DMS79 treated with DMSO at 0.1 percent for 48 hours (cell line): ENCODE results near the gene PTPRT.
"Not testable (repeated sequence)": the region's sequence is repeated elsewhere in the genome, so short reads cannot be mapped to it uniquely, and the experiment has no call there.

Experiments used
- DNase-seq: peaks from one replicate; lab custom pipeline; 2025; lab: John Stamatoyannopoulos, UW

Gene PTPRT

GRCh38 chr20:43187476-43188233 is 2.1 kb downstream of the PTPRT start:
- peak; percentile 46 for DNase-seq

GRCh38 chr20:43186312-43186711 is 3.4 kb downstream of the PTPRT start:
- DNase-seq: no peak

- DNase-seq: no peak
These were observed 3.8 kb downstream of the PTPRT start for GRCh38 chr20:43185901-43186300.

- no peak for DNase-seq
These were observed 6.1 kb downstream of the PTPRT start for GRCh38 chr20:43183536-43184070.

- DNase-seq: no peak
These were observed 11.6 kb downstream of the PTPRT start for GRCh38 chr20:43178080-43178479.

DNA sequence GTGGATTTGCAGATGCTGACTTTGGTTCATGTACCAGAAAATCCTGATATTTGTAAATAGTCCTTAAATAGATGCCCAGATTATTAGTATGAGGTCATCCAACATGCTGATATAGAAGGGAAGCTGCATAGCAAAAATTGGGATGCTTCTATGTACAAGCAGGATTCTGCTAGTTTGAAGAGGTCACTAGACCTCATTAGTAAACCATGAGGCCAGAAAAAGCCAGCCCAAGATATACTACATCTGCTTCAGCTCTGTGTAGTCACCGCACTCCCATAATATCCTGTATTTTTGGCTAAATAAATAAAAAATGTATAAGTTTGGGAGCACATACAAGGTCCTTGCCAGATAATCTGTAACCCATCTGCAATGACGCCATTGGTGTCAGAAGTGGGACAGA is 13.0 kb downstream of the PTPRT start:
- DNase-seq: no peak

DNA sequence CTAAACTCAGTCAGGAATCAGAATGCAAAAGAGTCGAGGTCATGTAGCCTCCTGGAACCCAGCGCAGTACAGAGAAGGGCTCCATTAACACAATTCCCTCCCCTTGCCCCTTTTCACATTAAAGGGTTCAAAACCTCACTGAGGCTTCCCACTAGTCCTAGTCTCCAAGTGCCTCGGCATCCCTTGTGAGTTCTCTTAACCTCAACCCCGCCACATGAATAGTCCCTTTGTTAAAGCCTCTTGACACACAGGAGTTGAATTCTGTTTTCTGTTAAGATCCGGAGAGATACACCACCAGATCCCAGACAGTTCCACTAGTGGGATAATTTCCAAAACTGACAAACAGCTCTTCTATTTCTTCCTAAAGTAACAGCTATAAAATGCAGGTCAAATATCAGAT is 17.8 kb downstream of the PTPRT start:
- no peak for DNase-seq

GRCh38 chr20:43170771-43171170 is 18.9 kb downstream of the PTPRT start:
- DNase-seq: no peak

GRCh38 chr20:43167615-43168014 is 22.1 kb downstream of the PTPRT start:
- DNase-seq: no peak

DNA sequence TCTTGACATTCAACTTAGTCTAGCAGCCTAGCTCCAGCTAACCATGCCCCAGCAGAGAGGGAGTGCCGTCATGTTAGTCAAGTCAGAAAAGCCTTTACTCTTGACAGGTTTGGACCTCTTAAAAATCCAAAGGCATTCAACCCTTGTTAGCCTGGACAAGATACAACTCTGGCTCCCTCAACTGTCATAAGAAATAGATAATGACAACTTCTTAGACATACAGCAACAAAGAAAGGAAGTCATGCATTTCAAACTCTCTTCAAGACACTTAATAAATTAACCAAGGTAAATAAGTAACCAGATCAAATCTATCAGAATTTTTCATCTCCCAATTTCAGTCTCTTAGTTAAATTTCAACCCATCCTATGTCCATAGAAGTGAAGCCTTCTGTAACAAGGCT is 22.7 kb downstream of the PTPRT start:
- no peak for DNase-seq

DNA sequence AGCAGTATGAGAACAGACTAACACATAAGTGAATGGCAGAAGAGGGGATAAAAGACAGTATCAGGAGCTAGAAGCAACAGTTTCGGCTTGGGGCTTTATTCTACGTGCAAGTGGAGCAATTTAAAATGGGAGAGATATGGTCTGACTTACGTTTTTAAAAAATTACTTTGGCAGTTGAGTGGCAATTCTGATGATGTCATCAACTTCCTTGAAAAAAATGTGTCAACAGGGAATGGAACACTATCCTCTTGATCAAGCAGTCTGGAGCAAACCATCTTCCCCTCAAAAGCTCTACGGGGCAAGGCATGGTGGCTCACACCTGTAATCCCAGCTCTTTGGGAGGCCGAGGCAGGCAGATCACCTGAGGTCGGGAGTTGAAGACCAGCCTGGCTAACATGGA is 24.1 kb downstream of the PTPRT start:
- DNase-seq: no peak

- not testable (repeated sequence) for DNase-seq
These were observed 25.0 kb downstream of the PTPRT start for GRCh38 chr20:43164736-43165135.

DNA sequence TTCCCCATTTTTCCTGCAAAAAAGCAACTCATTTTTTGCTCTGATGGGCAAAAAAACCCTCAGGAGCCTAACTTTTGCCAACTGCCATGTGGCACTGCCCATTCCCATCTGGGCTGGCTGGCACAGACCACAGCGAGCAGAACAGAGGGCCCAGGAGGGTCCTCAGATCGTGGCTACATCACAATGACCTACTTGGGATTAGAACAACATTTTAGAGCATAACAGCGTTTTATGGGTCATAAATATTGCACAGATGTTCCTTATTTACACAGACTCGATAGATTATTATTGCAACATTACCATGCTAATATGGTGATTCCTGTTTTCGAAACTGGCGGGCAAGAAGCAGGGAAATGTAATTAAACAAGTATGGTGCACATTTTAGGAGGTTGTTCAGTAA is 28.0 kb downstream of the PTPRT start:
- peak; percentile 16 for DNase-seq

- no peak for DNase-seq
These were observed 28.8 kb downstream of the PTPRT start for GRCh38 chr20:43160941-43161340.

GRCh38 chr20:43159994-43160393 is 29.7 kb downstream of the PTPRT start:
- no peak for DNase-seq

DNA sequence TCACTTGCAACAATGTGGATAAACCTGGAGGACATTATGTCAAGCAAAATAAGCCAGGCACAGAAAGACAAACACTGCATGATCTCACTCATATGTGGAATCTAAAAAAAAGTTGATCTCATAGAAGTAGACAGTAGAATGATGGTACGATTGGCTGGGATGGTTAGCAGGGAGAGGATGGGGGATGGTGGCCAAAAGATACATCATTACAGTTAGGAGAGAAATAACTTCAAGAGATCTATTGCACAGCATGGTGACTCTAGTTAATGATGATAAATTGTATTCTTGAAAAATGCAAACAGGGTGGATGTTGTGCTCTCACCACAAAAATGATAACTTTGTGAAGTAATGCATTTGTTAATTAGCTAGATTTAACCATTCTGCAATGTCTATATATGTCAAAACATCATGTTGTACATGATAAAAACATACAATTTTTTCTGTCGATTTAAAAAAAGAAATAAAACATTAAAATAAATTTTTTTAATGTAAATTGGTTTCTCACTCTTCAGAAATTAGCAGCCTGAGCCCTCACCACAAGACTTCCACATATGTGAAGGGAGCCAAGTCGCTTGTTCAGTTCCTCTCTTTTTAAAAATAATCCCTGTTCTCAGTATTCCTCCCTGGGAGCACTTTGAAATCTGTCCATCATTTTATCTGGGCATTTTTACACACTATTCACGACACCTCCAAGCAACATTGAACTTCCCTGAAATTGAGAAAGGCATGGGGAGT is 34.2 kb downstream of the PTPRT start:
- DNase-seq: no peak

DNA sequence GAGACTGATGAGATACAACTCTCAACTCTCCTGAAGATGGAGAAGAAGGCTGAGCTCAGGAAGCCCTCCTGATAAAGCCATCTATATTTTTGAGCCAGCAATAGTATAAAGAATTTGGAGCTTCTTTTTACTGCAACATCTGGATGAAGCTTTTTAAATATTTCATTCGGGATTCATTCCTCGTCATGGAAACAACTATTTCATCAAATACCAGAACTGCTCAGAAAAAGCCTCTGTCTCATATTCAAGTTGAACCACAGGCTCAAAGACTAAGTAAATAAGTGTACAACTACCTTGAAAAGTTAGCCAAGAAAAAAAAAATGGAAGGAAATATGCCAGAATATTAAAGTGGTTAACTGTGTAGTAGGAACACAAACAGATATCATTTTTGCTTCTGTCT is 37.8 kb downstream of the PTPRT start:
- no peak for DNase-seq

GRCh38 chr20:43151256-43151655 is 38.5 kb downstream of the PTPRT start:
- no peak for DNase-seq

- no peak for DNase-seq
These were observed 49.0 kb downstream of the PTPRT start for GRCh38 chr20:43140726-43141125.

DNA sequence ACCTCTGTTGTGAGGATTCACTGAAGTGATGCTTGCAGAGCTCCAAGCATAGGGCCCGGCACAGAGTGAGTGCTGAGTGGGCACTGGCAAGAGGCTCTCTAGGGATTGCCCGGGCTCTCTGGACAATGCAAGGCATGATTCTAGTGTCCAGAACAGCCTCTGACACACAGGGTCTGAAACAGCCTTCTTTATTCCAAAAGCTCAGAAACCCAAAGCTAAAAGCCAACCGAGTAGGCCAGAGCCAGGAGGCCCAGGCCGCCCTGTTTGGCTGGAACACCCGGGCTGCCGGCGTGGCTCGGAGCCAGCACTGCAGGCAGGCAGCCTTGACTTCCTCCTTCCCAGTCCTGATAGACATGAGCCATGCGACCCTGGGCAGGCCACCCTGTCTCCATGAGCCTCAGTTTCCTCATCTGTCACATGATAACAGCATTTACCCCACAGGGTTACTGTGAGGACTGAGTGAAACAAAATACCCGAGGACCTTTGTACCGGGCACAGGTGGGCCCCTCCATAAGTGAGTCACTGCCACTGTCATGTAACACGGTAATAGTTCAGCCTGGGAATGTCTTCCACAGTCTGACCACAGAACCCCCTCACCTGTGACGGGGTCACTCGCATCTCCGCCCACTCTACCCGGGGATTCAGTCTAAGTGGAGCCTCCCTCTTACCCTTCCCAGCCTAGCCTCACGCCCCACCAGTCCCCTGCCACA is 51.5 kb downstream of the PTPRT start:
- no peak for DNase-seq

DNA sequence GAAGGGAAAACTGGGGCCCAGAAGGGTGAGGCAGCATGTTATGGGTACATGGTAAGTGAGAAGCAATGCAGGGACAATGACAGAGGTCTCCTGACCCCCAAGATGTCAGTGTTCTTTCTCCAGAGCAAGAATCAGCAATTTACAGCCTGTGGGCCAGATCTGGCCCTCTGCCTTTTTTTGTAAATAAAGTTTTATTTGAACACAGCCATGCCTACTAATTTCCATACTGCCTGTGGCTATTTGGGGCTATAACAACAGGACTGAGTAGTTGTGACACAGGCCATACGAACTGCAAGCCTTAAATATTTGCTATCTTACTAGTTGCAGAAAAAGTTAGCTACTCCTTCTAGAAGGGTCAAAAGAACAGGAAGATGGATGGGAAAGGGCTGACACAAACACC is 52.5 kb downstream of the PTPRT start:
- no peak for DNase-seq

GRCh38 chr20:43124241-43124640 is 65.5 kb downstream of the PTPRT start:
- DNase-seq: no peak

DNA sequence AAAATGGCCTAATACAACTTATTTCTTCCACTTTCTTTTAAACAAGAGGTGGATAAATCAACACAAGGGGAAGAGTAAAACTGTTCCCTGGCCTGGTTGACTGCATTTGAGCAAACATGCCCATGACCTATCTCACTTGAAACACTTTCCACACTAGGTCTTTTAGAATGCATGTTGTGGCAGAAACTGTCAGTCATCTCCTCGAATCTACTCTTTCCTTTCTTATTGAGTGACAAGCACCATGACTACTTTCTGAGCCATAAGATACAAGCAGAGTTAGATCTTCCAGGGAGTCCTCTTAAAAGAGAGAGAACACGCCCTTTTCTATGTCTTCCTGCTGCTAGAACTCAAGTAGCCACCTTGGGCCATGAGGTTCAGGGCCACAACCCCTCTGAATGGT is 66.5 kb downstream of the PTPRT start:
- DNase-seq: no peak
